HG02870 (cell line): ENCODE data around the gene PXK.
A peak's percentile ranks its signal among the peaks of the same experiment; 100 is the strongest.

Experiments
- ATAC-seq: cut with Tn5 transposase; IDR thresholded peaks from one replicate; pipeline ENCODE4 v1.9.1; 2021; ENCODE audit warnings: mild to moderate bottlenecking, moderate library complexity; ENCODE audit not compliant: unreplicated experiment

The PXK gene

GRCh38 chr3:58459160-58459559, 126.5 kb downstream of the PXK start:
- no peak for ATAC-seq

- no peak for ATAC-seq
Observed at GRCh38 chr3:58462829-58463180, 130.1 kb downstream of the PXK start.

- ATAC-seq: peak; percentile 68
Observed at GRCh38 chr3:58463181-58463941, 130.7 kb downstream of the PXK start.

- ATAC-seq: no peak
Observed at GRCh38 chr3:58463942-58464271, 131.2 kb downstream of the PXK start.

- no peak for ATAC-seq
Observed at GRCh38 chr3:58464866-58465265, 132.2 kb downstream of the PXK start.

- ATAC-seq: no peak
Observed at GRCh38 chr3:58466899-58467563, 134.3 kb downstream of the PXK start.

- ATAC-seq: no peak
Observed at GRCh38 chr3:58469096-58469495, 136.4 kb downstream of the PXK start.

GRCh38 chr3:58470363-58471024, 137.8 kb downstream of the PXK start:
- ATAC-seq: no peak

GRCh38 chr3:58471025-58471887, 138.6 kb downstream of the PXK start:
- no peak for ATAC-seq

- no peak for ATAC-seq
Observed at GRCh38 chr3:58473275-58473674, 140.6 kb downstream of the PXK start.

- ATAC-seq: no peak
Observed at GRCh38 chr3:58474348-58474911, 141.7 kb downstream of the PXK start.

GRCh38 chr3:58474967-58475578, 142.4 kb downstream of the PXK start:
- no peak for ATAC-seq
